Keratinocyte (primary cell): Measurements from ENCODE around the gene FEN1.

Experiments used
- CTCF ChIP-seq, 3 experiments: IDR thresholded peaks in 1 of 3; conservative IDR thresholded peaks in 1 of 3; optimal IDR thresholded peaks in 1 of 3; 2 replicates in 2 of 3; 3 replicates in 1 of 3; pipeline versions ENCODE3 to v1.5.1; 2011; ENCODE audit warnings: low read length in 3 of 3, mild to moderate bottlenecking in 3 of 3, moderate library complexity in 2 of 3, control low read depth in 1 of 3, inconsistent platforms in 1 of 3; ENCODE audit not compliant: insufficient read depth in 2 of 3; ENCODE audit errors: extremely low read depth in 1 of 3
- EZH2 ChIP-seq: IDR thresholded peaks from one replicate; pipeline ENCODE4 v1.6.1; 2012; ENCODE audit warnings: inconsistent platforms, mild to moderate bottlenecking, low read length, moderate library complexity

GRCh38 chr11:61766353-61766841 is 26.3 kb upstream of the FEN1 start:
- no peak for TF ChIP-seq CTCF (optimal IDR thresholded peaks at IDR 0.05 in 1 of 3, IDR thresholded peaks at IDR 0.05 in 1 of 3, conservative IDR thresholded peaks at IDR 0.05 in 1 of 3; ENCODE audit: extremely low read depth in 1 of 3, insufficient read depth in 2 of 3, low read length in 3 of 3)
- no peak for TF ChIP-seq EZH2
